ENCODE data around the gene VSX2.

Gene VSX2

DNA sequence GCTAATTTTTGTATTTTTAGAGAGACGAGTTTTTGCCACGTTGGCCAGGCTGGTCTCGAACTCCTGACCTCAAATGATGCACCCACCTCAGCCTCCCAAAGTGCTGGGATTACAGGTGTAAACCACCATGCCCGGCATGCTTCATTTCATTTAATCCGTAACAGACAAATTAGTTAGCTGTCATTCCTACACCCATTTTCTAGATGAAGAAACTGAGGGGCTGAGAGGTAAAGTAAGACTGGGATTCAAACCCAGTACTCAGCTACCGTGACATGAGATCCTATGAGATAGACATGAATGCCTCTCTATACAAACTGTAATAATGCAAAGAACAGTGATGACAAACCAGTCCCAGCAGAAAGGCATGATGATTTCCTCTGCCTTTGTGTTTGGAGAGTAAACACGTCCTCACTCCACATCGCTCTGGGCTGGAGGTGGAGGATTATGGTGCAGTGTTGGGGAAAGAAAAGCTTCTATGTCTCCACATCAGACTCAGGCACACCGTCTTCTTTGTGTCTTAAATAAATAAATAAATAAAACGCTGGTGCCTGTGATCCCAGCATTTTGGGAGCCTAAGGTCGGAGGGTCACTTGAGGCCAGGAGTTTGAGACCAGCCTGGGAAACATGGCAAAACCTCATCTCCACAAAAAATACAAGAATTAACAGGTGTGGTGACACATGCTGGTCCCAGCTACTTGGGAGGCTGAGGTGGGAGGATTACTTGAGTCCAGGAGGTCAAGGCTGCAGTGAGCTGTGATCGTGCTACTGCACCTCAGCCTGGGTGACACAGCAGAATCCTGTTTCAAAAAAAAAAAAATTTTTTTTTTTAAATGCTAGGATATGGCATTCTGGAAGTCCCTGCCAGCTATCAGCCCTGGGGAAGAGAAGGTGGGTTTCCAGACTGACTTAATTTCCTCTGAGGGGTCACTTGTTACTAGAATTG is 10.5 kb downstream of the VSX2 start:
- Histone ChIP-seq H3K36me3 (ENCODE audit: insufficient read depth, low read length) (no peaks in the 10 kb centered on the region), H3K9me3 (replicated peaks; ENCODE audit: low read length) (no peaks in the 10 kb centered on the region), H3K4me3 (ENCODE audit: low read length) (no peak overlapping the region), H3K27me3 (ENCODE audit: control insufficient read depth, insufficient read depth, low read length) (peaks cover 68% of the 10 kb centered on the region), H3K4me1 (ENCODE audit: control insufficient read depth, insufficient read depth, low read length) (no peaks in the 10 kb centered on the region), H3K4me2 (ENCODE audit: low read length) (no peak overlapping the region), H3K9ac (ENCODE audit: low read depth, low read length) (no peak overlapping the region)

DNA sequence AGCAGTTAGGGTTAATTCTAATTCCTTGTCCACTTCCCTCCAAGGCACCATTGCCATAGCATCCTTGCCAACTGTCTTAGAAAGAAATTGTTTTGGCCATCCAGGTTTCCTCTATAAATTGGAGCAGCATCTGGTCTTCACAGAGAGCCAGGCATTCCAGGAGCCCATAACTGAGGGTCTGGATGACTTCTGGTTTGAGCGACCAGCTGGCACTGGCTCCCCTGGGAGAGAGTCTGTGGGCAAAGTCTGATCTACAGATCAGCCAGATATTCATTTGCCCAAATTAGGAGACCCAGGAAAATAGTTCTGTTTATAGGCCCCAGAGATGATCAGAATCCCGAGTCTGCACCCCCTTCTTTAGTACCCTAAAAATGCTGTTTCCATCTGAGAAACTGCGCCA is 16.0 kb downstream of the VSX2 start:
- Histone ChIP-seq H3K9me3 (replicated peaks; ENCODE audit: low read length) (no peaks in the 10 kb centered on the region), H3K27me3 (ENCODE audit: control insufficient read depth, insufficient read depth, low read length) (peaks cover 48% of the 10 kb centered on the region), H3K4me2 (ENCODE audit: low read length) (no peak overlapping the region), H3K36me3 (ENCODE audit: insufficient read depth, low read length) (no peaks in the 10 kb centered on the region), H3K9ac (ENCODE audit: low read depth, low read length) (no peak overlapping the region), H3K4me3 (ENCODE audit: low read length) (no peak overlapping the region), H3K4me1 (ENCODE audit: control insufficient read depth, insufficient read depth, low read length) (peaks cover 11% of the 10 kb centered on the region)

DNA sequence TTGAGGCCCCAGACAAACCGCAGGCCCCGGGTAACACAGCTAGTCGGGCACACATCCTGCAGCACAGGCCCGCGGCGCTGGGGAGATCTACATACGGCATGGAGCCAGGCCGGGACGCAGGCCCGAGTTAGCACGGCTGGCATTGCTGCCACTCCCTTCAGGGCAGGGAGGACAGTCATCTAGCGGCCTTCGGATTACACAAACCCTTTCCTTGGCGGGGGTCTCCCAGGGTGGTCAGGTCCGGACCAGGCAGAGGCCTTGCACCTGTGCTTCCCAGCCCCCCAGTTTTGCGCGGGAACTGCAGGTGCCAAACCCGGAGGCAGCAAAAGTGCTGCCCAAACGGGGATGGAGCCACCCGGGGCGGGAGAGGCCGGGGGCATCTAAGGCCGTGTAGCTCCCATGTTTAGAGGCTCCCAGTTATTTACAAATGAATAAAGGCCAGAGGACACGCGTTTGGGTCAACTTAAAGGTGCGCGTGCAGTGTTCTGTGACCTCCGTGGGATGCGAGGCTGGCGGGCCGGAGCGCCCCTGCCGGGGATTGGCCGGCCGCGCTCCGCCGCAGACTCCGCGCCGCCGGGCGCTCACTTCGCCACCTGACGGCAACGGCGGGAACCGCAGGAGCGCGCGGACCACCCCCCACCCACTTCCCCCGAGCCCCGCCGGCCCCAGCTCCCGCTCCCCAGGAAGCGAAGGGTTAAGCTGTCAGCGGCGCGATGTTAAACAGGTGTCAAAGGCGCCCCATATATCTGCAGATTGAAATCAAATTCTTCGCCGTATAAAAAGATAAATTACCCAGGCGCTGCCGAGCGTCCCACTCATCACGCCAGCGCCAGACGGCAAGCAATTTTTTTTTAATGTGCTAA is 18.1 kb downstream of the VSX2 start:
- Histone ChIP-seq H3K27me3 (ENCODE audit: control insufficient read depth, insufficient read depth, low read length) (peaks cover 44% of the 10 kb centered on the region), H3K9ac (ENCODE audit: low read depth, low read length) (peak overlapping the region; percentile 42), H3K4me1 (ENCODE audit: control insufficient read depth, insufficient read depth, low read length) (peaks cover 11% of the 10 kb centered on the region), H3K4me2 (ENCODE audit: low read length) (peak overlapping the region; percentile 95), H3K4me3 (ENCODE audit: low read length) (peak overlapping the region; percentile 70), H3K9me3 (replicated peaks; ENCODE audit: low read length) (no peaks in the 10 kb centered on the region), H3K36me3 (ENCODE audit: insufficient read depth, low read length) (no peaks in the 10 kb centered on the region)

DNA sequence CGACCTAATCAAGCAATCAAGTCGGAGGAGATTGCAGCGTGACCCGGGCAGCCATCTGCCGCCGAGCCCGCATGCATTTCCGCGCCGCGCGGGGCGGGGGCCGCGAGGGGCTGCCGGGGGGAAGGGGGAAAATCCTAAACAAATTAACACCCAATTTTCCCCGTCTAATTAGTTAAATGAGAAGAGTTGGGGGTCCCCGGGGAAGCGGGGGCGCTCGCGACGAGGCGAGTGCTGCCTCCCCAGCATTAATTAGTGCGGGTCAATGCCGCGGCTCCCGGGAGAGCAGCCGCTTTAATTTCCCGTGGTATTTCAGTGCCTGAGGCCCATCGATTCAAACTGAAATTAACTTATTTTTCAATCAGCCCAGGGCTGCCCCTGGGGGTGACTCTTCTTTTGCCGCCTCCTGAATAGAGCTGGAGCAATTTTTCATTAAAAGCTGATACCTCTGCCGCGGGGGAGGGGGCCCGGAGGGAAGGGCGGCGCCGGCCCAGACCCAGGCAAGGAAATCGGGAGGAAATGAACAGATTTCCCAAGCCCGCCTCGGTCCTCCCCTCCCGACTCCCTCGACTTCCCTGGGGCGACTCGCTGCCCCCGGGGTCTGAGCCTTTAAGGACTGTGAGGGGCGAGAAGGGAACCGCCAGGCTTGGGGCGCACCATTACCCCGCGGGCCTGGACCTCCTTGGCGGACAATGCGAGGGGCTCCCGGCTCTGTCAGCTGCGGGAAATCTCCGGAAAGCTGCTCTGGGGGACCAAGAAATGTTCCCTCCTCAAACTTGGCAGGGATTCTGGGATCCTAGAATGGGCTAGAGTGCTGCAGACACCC is 18.9 kb downstream of the VSX2 start:
- Histone ChIP-seq H3K36me3 (ENCODE audit: insufficient read depth, low read length) (no peaks in the 10 kb centered on the region), H3K9me3 (replicated peaks; ENCODE audit: low read length) (no peaks in the 10 kb centered on the region), H3K4me2 (ENCODE audit: low read length) (peak overlapping the region; percentile 95), H3K27me3 (ENCODE audit: control insufficient read depth, insufficient read depth, low read length) (peaks cover 43% of the 10 kb centered on the region), H3K4me3 (ENCODE audit: low read length) (peak overlapping the region; percentile 70), H3K9ac (ENCODE audit: low read depth, low read length) (peak overlapping the region; percentile 42), H3K4me1 (ENCODE audit: control insufficient read depth, insufficient read depth, low read length) (peaks cover 11% of the 10 kb centered on the region)

DNA sequence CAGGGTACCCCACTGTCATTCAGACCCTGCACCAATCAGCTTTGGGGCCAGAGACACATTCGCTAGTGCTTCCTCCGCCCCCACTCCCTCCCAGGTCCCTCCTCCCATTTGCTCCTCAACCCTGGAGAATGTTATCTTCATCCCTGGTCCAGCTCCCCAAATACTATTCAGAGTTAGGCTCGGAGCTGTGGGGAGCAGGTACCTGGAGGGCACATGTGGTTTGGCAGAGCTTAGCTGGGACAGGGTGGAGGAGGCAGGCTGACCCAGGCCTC is 19.5 kb downstream of the VSX2 start:
- H3K36me3 ChIP-seq (ENCODE audit: insufficient read depth, low read length), result no peaks in the 10 kb centered on the region
- H3K4me2 ChIP-seq (ENCODE audit: low read length), result peak overlapping the region; percentile 95
- H3K9me3 ChIP-seq (replicated peaks; ENCODE audit: low read length), result no peaks in the 10 kb centered on the region
- H3K4me1 ChIP-seq (ENCODE audit: control insufficient read depth, insufficient read depth, low read length), result peaks cover 11% of the 10 kb centered on the region
- H3K4me3 ChIP-seq (ENCODE audit: low read length), result no peak overlapping the region
- H3K9ac ChIP-seq (ENCODE audit: low read depth, low read length), result no peak overlapping the region
- H3K27me3 ChIP-seq (ENCODE audit: control insufficient read depth, insufficient read depth, low read length), result peaks cover 43% of the 10 kb centered on the region

DNA sequence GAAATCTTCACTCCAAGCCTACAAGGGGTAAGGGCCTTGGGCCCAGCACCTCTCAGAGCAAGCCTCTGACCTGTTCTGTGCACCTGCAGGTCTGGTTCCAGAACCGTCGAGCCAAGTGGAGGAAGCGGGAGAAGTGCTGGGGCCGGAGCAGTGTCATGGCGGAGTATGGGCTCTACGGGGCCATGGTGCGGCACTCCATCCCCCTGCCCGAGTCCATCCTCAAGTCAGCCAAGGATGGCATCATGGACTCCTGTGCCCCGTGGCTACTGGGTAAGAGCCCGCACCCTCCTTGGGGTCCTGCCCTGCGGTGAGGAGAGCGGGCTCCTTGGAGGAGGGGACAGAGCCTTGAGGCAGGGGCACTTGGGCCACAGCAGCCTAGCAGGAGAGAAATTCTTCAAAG is 20.3 kb downstream of the VSX2 start:
- Histone ChIP-seq H3K36me3 (ENCODE audit: insufficient read depth, low read length) (no peaks in the 10 kb centered on the region), H3K9me3 (replicated peaks; ENCODE audit: low read length) (no peaks in the 10 kb centered on the region), H3K4me2 (ENCODE audit: low read length) (no peak overlapping the region), H3K9ac (ENCODE audit: low read depth, low read length) (no peak overlapping the region), H3K4me3 (ENCODE audit: low read length) (no peak overlapping the region), H3K4me1 (ENCODE audit: control insufficient read depth, insufficient read depth, low read length) (peaks cover 11% of the 10 kb centered on the region), H3K27me3 (ENCODE audit: control insufficient read depth, insufficient read depth, low read length) (peaks cover 42% of the 10 kb centered on the region)

DNA sequence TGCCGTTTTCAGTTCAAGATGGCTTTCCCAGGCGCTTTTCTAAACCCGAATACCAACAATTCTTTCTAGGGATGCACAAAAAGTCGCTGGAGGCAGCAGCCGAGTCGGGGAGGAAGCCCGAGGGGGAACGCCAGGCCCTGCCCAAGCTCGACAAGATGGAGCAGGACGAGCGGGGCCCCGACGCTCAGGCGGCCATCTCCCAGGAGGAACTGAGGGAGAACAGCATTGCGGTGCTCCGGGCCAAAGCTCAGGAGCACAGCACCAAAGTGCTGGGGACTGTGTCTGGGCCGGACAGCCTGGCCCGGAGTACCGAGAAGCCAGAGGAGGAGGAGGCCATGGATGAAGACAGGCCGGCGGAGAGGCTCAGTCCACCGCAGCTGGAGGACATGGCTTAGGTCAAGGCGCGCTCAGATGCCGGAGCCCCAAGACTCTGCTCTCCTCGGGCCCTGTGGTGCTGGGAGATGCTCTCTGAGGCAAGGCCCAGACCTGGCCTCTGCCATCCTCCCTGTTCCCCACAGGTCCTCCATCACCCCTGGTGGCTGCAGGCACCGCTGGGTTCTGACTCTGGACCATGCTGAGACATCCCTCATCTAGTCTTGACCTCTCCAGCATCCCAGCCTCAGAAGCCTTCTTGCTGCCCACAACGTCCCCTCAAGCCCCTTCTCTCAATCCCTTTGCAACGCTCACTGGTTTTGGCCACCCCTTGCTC is 21.4 kb downstream of the VSX2 start:
- Histone ChIP-seq H3K27me3 (ENCODE audit: control insufficient read depth, insufficient read depth, low read length) (peaks cover 35% of the 10 kb centered on the region), H3K4me3 (ENCODE audit: low read length) (no peak overlapping the region), H3K4me2 (ENCODE audit: low read length) (no peak overlapping the region), H3K9ac (ENCODE audit: low read depth, low read length) (no peak overlapping the region), H3K9me3 (replicated peaks; ENCODE audit: low read length) (no peaks in the 10 kb centered on the region), H3K36me3 (ENCODE audit: insufficient read depth, low read length) (no peaks in the 10 kb centered on the region), H3K4me1 (ENCODE audit: control insufficient read depth, insufficient read depth, low read length) (peaks cover 11% of the 10 kb centered on the region)

DNA sequence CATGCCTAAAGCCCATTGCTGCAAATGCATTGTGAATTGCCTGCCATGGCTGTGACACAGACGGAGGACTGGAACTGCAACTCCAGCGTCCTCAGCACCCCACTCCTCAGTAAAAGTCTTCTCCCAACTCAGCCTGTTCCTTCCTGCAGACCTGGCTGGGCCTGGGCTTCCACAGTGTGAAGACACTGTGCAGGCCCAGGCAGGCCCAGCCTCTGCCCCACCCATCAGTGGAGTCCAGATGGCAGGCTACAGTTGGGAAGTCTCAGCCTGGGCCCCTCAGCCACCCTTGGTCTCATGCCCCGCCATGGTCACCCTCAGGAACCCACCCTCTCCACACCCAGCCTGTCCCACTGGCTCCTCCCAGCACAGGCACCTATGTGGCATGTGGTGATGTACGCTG is 22.0 kb downstream of the VSX2 start:
- no peaks in the 10 kb centered on the region for H3K9me3 ChIP-seq (replicated peaks; ENCODE audit: low read length)
- peaks cover 38% of the 10 kb centered on the region for H3K27me3 ChIP-seq (ENCODE audit: control insufficient read depth, insufficient read depth, low read length)
- no peak overlapping the region for H3K9ac ChIP-seq (ENCODE audit: low read depth, low read length)

DNA sequence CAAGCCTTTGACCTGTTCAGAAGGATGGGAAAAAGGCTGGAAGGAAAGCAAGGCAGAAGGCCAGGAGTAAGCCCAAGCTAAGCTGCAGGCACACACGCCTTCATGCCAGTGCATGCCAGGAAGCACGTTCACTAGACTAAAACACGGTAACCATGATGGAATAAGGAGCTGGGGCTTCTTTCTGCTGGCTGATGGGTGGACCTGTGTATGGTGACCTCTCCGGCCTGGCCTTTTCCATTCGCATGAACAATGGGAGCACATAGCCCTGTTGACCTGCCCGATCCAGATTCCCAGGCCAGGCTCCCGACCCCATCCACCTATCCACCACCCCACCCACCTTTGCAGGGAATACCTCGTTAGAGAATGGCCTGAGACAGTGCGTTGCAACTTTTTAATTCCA is 22.8 kb downstream of the VSX2 start:
- Histone ChIP-seq H3K27me3 (ENCODE audit: control insufficient read depth, insufficient read depth, low read length) (peaks cover 42% of the 10 kb centered on the region), H3K4me1 (ENCODE audit: control insufficient read depth, insufficient read depth, low read length) (peaks cover 9% of the 10 kb centered on the region), H3K4me3 (ENCODE audit: low read length) (no peak overlapping the region), H3K9ac (ENCODE audit: low read depth, low read length) (no peak overlapping the region), H3K4me2 (ENCODE audit: low read length) (no peak overlapping the region), H3K9me3 (replicated peaks; ENCODE audit: low read length) (no peaks in the 10 kb centered on the region), H3K36me3 (ENCODE audit: insufficient read depth, low read length) (no peaks in the 10 kb centered on the region)

More for the DNA sequence above, 22.0 kb downstream of the VSX2 start:
- no peak overlapping the region for H3K4me2 ChIP-seq (ENCODE audit: low read length)
- peaks cover 11% of the 10 kb centered on the region for H3K4me1 ChIP-seq (ENCODE audit: control insufficient read depth, insufficient read depth, low read length)
- H3K4me3 ChIP-seq (ENCODE audit: low read length), result no peak overlapping the region
- no peaks in the 10 kb centered on the region for H3K36me3 ChIP-seq (ENCODE audit: insufficient read depth, low read length)

DNA sequence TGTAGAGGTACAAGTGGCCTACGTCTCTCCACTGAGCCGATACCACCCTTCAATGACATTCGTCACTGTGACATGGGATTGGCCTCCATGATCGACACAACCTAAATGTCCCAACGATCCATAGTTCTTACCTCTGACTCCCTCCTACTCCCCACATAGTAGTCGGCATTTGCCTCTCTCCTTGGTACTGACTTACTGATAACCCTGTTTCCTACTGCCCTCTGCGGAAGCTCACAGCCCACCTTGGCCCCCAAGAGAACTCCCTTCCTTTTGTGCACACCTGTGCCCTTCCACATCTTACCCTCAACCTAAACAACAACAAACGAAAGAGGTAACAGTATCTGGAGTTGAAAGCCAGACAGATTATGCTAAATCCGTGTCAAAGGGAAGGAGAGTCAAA is 23.9 kb downstream of the VSX2 start:
- Histone ChIP-seq H3K36me3 (ENCODE audit: insufficient read depth, low read length) (no peaks in the 10 kb centered on the region), H3K27me3 (ENCODE audit: control insufficient read depth, insufficient read depth, low read length) (peaks cover 46% of the 10 kb centered on the region), H3K4me1 (ENCODE audit: control insufficient read depth, insufficient read depth, low read length) (peaks cover 4% of the 10 kb centered on the region), H3K9me3 (replicated peaks; ENCODE audit: low read length) (no peaks in the 10 kb centered on the region), H3K9ac (ENCODE audit: low read depth, low read length) (no peak overlapping the region), H3K4me3 (ENCODE audit: low read length) (no peak overlapping the region), H3K4me2 (ENCODE audit: low read length) (no peak overlapping the region)

DNA sequence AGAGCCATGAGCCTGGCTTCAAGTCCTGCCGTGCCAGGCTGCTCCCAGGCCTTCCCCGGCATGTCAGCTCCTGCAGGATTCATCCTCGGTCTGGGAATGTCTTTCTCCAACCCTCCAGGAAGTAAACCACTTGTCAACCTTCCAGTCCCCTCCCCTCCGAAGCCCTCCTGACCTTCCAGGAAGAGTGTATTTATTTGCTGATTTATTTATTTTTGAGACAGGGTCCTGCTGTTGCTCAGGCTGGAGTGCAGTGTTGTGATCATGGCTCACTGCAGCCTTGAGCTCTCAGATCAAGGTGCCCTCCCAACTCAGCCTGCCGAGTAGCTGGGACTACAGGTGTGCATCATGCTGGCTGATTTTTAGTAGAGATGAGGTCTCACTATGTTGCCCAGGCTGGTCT is 24.7 kb downstream of the VSX2 start:
- peaks cover 39% of the 10 kb centered on the region for H3K27me3 ChIP-seq (ENCODE audit: control insufficient read depth, insufficient read depth, low read length)

More for the DNA sequence above, 24.7 kb downstream of the VSX2 start:
- no peak overlapping the region for H3K4me3 ChIP-seq (ENCODE audit: low read length)
- no peak overlapping the region for H3K4me2 ChIP-seq (ENCODE audit: low read length)
- H3K4me1 ChIP-seq (ENCODE audit: control insufficient read depth, insufficient read depth, low read length), result no peaks in the 10 kb centered on the region
- H3K9ac ChIP-seq (ENCODE audit: low read depth, low read length), result no peak overlapping the region
- no peaks in the 10 kb centered on the region for H3K36me3 ChIP-seq (ENCODE audit: insufficient read depth, low read length)
- no peaks in the 10 kb centered on the region for H3K9me3 ChIP-seq (replicated peaks; ENCODE audit: low read length)

All from skeletal muscle satellite cell (primary cell).